H9 (cell line): ENCODE data around the gene CHPF2. TPM values are rescaled to one million over a fixed set of nuclear protein-coding genes. Genes with fewer than 3 reads are reported as not detected.

ENCODE experiments used
- DNase-seq: peaks from one replicate; pipeline ENCODE4 v3.0.0-alpha.2; 2017
- H2AFZ ChIP-seq: one replicate; pipeline ENCODE4 v1.6.1; 2013; ENCODE audit warnings: mild to moderate bottlenecking, low read length, control low read depth, moderate library complexity
- H2AK5ac ChIP-seq: 2 replicates; pipeline ENCODE4 v1.6.1; 2013; ENCODE audit warnings: low read length, control low read depth, mixed read lengths; ENCODE audit not compliant: insufficient read length
- H2BK120ac ChIP-seq: one replicate; pipeline ENCODE4 v1.6.1; 2013; ENCODE audit warnings: low read depth, mild to moderate bottlenecking, low read length, control low read depth, inconsistent platforms; ENCODE audit not compliant: poor library complexity, severe bottlenecking
- H2BK12ac ChIP-seq: 2 replicates; pipeline ENCODE4 v1.6.1; 2013; ENCODE audit warnings: low read length, control low read depth, mixed read lengths, low read depth; ENCODE audit not compliant: insufficient read length
- H2BK15ac ChIP-seq: 2 replicates; pipeline ENCODE4 v1.6.1; 2013; ENCODE audit warnings: low read depth, low read length, control low read depth
- H2BK20ac ChIP-seq: one replicate; pipeline ENCODE4 v1.6.1; 2013; ENCODE audit warnings: low read depth, mild to moderate bottlenecking, low read length, control low read depth, inconsistent platforms; ENCODE audit not compliant: poor library complexity, severe bottlenecking
- H2BK5ac ChIP-seq: 2 replicates; pipeline ENCODE4 v1.6.1; 2013; ENCODE audit warnings: low read length, control low read depth, mixed read lengths; ENCODE audit not compliant: insufficient read length
- H3K14ac ChIP-seq: 2 replicates; pipeline ENCODE4 v1.6.1; 2013; ENCODE audit warnings: low read length, control low read depth; ENCODE audit not compliant: insufficient read depth
- H3K18ac ChIP-seq: 2 replicates; pipeline ENCODE4 v1.6.1; 2013; ENCODE audit warnings: low read depth, mild to moderate bottlenecking, mixed read lengths, low read length, control low read depth; ENCODE audit not compliant: insufficient read length
- H3K23ac ChIP-seq: 2 replicates; pipeline ENCODE4 v1.6.1; 2013; ENCODE audit warnings: low read length, control low read depth, mixed read lengths, low read depth; ENCODE audit not compliant: insufficient read length
- H3K23me2 ChIP-seq: 2 replicates; pipeline ENCODE4 v1.6.1; 2013; ENCODE audit warnings: low read depth, mild to moderate bottlenecking, mixed read lengths, low read length, control low read depth; ENCODE audit not compliant: insufficient read length, poor library complexity, severe bottlenecking
- H3K27ac ChIP-seq: 2 replicates; pipeline ENCODE4 v1.5.1; 2013; ENCODE audit warnings: low read length, control low read depth, mixed read lengths, low read depth; ENCODE audit not compliant: insufficient read length
- H3K27me3 ChIP-seq: 2 replicates; pipeline ENCODE4 v1.6.1; 2013; ENCODE audit warnings: low read length, control low read depth, inconsistent platforms; ENCODE audit not compliant: insufficient read depth
- H3K4ac ChIP-seq: 2 replicates; pipeline ENCODE4 v1.6.1; 2013; ENCODE audit warnings: low read depth, mild to moderate bottlenecking, control low read depth, inconsistent platforms, low read length, moderate library complexity
- H3K4me1 ChIP-seq: 2 replicates; pipeline ENCODE4 v1.6.1; 2013; ENCODE audit warnings: low read length, control low read depth, inconsistent platforms; ENCODE audit not compliant: insufficient read depth
- H3K4me2 ChIP-seq: 2 replicates; pipeline ENCODE4 v1.6.1; 2013; ENCODE audit warnings: low read length, control low read depth, mixed read lengths; ENCODE audit not compliant: insufficient read length, insufficient read depth
- H3K56ac ChIP-seq: 2 replicates; pipeline ENCODE4 v1.6.1; 2013; ENCODE audit warnings: low read depth, mild to moderate bottlenecking, mixed read lengths, low read length, control low read depth; ENCODE audit not compliant: insufficient read length
- H3K79me1 ChIP-seq: 2 replicates; pipeline ENCODE4 v1.6.1; 2013; ENCODE audit warnings: low read depth, mild to moderate bottlenecking, moderate library complexity, low read length, control low read depth, inconsistent platforms; ENCODE audit not compliant: insufficient read depth, poor library complexity, severe bottlenecking
- H3K79me2 ChIP-seq: 2 replicates; pipeline ENCODE4 v1.6.1; 2013; ENCODE audit warnings: low read length, control low read depth, inconsistent platforms; ENCODE audit not compliant: insufficient read depth
- H3K9ac ChIP-seq: 2 replicates; pipeline ENCODE4 v1.6.1; 2013; ENCODE audit warnings: low read length, control low read depth, mixed read lengths; ENCODE audit not compliant: insufficient read length; ENCODE audit errors: extremely low read depth
- H3K9me3 ChIP-seq: one replicate; pipeline ENCODE4 v1.6.1; 2013; ENCODE audit warnings: low read depth, low read length, inconsistent platforms; ENCODE audit not compliant: control insufficient read depth
- H3T11ph ChIP-seq: one replicate; pipeline ENCODE4 v1.6.1; 2013; ENCODE audit warnings: mild to moderate bottlenecking, low read length, control low read depth, inconsistent platforms
- H4K20me1 ChIP-seq: one replicate; pipeline ENCODE4 v1.6.1; 2013; ENCODE audit not compliant: control insufficient read depth, insufficient read length, insufficient read depth
- H4K5ac ChIP-seq: 2 replicates; pipeline ENCODE4 v1.6.1; 2013; ENCODE audit warnings: low read depth, mild to moderate bottlenecking, mixed read lengths, low read length, control low read depth; ENCODE audit not compliant: insufficient read length
- H4K8ac ChIP-seq: replicated peaks from 2 replicates; pipeline ENCODE4 v1.6.1; 2013; ENCODE audit warnings: low read length, control low read depth, mixed read lengths, low read depth; ENCODE audit not compliant: insufficient read length
- H4K91ac ChIP-seq: 2 replicates; pipeline ENCODE4 v1.6.1; 2013; ENCODE audit warnings: low read depth, mild to moderate bottlenecking, moderate library complexity, mixed read lengths, low read length, control low read depth; ENCODE audit not compliant: insufficient read length
- H3K27ac Mint-ChIP-seq, 3 experiments: 2 replicates in 2 of 3; 3 replicates in 1 of 3; pipeline ENCODE4 v1.8.0; 2020 to 2021; ENCODE audit warnings: mixed read lengths in 3 of 3, mild to moderate bottlenecking in 1 of 3, moderate library complexity in 1 of 3
- H3K27me3 Mint-ChIP-seq: 2 replicates; pipeline ENCODE4 v1.8.0; 2021; ENCODE audit warnings: low read depth, mild to moderate bottlenecking, moderate library complexity, mixed read lengths
- H3K36me3 Mint-ChIP-seq, 3 experiments: 2 replicates in 2 of 3; 3 replicates in 1 of 3; pipeline ENCODE4 v1.8.0; 2020 to 2021; ENCODE audit warnings: low read depth in 3 of 3, mixed read lengths in 3 of 3; ENCODE audit not compliant: insufficient read depth in 1 of 3
- H3K4me1 Mint-ChIP-seq, 2 experiments: 2 replicates each; pipeline ENCODE4 v1.8.0; 2020; ENCODE audit warnings: mixed read lengths in 2 of 2
- H3K4me3 Mint-ChIP-seq, 2 experiments: 2 replicates in 1 of 2; 3 replicates in 1 of 2; pipeline ENCODE4 v1.8.0; 2020 to 2021; ENCODE audit warnings: mild to moderate bottlenecking in 2 of 2, mixed read lengths in 2 of 2, moderate library complexity in 1 of 2
- H3K9me3 Mint-ChIP-seq, 2 experiments: 2 replicates in 1 of 2; 3 replicates in 1 of 2; pipeline ENCODE4 v1.8.0; 2020; ENCODE audit warnings: mild to moderate bottlenecking in 2 of 2, mixed read lengths in 2 of 2, moderate library complexity in 1 of 2
- CTCF ChIP-seq: fragments of 200-600 bp; sonication (generic); conservative IDR thresholded peaks from 3 replicates; pipeline ENCODE4 v1.8.0; 2021; ENCODE audit warnings: antibody characterized with exemption, mild to moderate bottlenecking
- WGBS: extraction: QIAGEN DNeasy Blood & Tissue Kit; methylation state at CpG from one replicate; pipeline ENCODE4 v1.1.7; 2013; ENCODE audit warnings: missing lambda C conversion rate, low lambda C conversion rate, mixed read lengths; ENCODE audit not compliant: insufficient read length; ENCODE audit errors: extremely low coverage; 5-methylcytosine and 5-hydroxymethylcytosine counted together
- total RNA-seq: library from RNA; stranded (reverse); gene quantifications from 2 replicates; pipeline ENCODE4 v1.2.1, GENCODE V29; 2021

The CHPF2 gene
- total RNA-seq, 1 experiment from 2014 or later = 25.7 TPM

- WGBS = no CpG with 5 or more reads among the region's 29 CpGs
- Mint-ChIP-seq H3K4me3 (peak overlapping the region; percentile 72 to 92), H3K9me3 (no peaks in the 10 kb centered on the region; a peak in 1 of 5 replicates), H3K36me3 (no peaks in the 10 kb centered on the region), H3K27ac (peak overlapping the region in 1 of 3 experiments; percentile 52; a peak in 1 of 7 replicates), H3K4me1 (peaks cover 56 to 68% of the 10 kb centered on the region in 2 experiments), H3K27me3 (peaks cover 75% of the 10 kb centered on the region)
- H3K79me1 ChIP-seq = no peaks in the 10 kb centered on the region
- no peak overlapping the region for H4K5ac ChIP-seq
- H3K23ac ChIP-seq = no peak overlapping the region
- DNase-seq = no peak
- H3K18ac ChIP-seq = no peak overlapping the region
- no peak overlapping the region for H3K27ac ChIP-seq
- H2BK12ac ChIP-seq = no peak overlapping the region
- H3K27me3 ChIP-seq = peaks cover 19% of the 10 kb centered on the region; the same call in 1 of the 2 replicates
- peaks cover 4% of the 10 kb centered on the region; the same call in 1 of the 2 replicates for H3K4me1 ChIP-seq
- no peaks in the 10 kb centered on the region for H3K9me3 ChIP-seq
- no peak for TF ChIP-seq CTCF
- peak overlapping the region; percentile 71 for H3K4me2 ChIP-seq
- H2AK5ac ChIP-seq = no peak overlapping the region
- H3K9ac ChIP-seq = no peak overlapping the region
- no peak overlapping the region for H2BK120ac ChIP-seq
- no peak overlapping the region for H3K14ac ChIP-seq
- no peaks in the 10 kb centered on the region for H4K20me1 ChIP-seq
- H3T11ph ChIP-seq = no peak overlapping the region
- no peak overlapping the region for H2BK5ac ChIP-seq
- no peak overlapping the region for H3K56ac ChIP-seq
- H3K23me2 ChIP-seq = peaks cover 20% of the 10 kb centered on the region
- H4K91ac ChIP-seq = no peak overlapping the region
- no peak overlapping the region for H3K4ac ChIP-seq
- no peak overlapping the region for H2BK20ac ChIP-seq
- no peak overlapping the region for H2AFZ ChIP-seq
- no peak overlapping the region for H4K8ac ChIP-seq
- no peak overlapping the region for H2BK15ac ChIP-seq
- H3K79me2 ChIP-seq = no peaks in the 10 kb centered on the region
These were observed 15.5 kb downstream of the CHPF2 start for GRCh38 chr7:151247611-151248345.
